ENCODE results near the gene OR5H1. TPM values are rescaled to one million over a fixed set of nuclear protein-coding genes. Genes with fewer than 3 reads are reported as not detected.
"Not testable (repeated sequence)": the region's sequence is repeated elsewhere in the genome, so short reads cannot be mapped to it uniquely, and the experiment has no call there.

Gene OR5H1
- total RNA-seq, 4 donors from 2014 or later, result not detected

DNA sequence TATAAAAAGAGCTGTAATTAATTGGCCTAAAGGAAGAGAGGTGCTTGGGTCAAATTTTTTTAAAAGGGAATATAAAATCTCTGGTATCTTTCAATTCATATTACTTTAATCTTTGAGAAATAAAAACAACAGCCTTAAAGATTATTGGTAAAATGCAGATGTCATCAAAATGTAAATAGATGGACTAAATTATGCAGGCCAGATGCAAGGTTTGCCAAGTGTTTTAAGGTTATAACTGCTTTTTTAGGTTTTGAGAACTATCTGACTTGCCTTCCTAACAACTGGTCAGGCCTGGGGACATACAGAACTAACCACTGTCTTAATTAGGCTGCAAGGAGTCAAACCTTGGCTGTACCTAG, 20.0 kb upstream of the OR5H1 start:
- no peak for DNase-seq (ENCODE audit: low spot score in 2 of 2)
- no peak overlapping the region for H3K4me3 ChIP-seq (ENCODE audit: low read depth, poor library complexity, severe bottlenecking)
- intact Hi-C loops (cut with DNase I; ENCODE audit: low total_unique reads), result no loop called here
- TF ChIP-seq, protein P1, sequence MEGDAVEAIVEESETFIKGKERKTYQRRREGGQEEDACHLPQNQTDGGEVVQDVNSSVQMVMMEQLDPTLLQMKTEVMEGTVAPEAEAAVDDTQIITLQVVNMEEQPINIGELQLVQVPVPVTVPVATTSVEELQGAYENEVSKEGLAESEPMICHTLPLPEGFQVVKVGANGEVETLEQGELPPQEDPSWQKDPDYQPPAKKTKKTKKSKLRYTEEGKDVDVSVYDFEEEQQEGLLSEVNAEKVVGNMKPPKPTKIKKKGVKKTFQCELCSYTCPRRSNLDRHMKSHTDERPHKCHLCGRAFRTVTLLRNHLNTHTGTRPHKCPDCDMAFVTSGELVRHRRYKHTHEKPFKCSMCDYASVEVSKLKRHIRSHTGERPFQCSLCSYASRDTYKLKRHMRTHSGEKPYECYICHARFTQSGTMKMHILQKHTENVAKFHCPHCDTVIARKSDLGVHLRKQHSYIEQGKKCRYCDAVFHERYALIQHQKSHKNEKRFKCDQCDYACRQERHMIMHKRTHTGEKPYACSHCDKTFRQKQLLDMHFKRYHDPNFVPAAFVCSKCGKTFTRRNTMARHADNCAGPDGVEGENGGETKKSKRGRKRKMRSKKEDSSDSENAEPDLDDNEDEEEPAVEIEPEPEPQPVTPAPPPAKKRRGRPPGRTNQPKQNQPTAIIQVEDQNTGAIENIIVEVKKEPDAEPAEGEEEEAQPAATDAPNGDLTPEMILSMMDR (IDR thresholded peaks at IDR 0.05), result no peak
- no peak for TF ChIP-seq POLR2A (IDR thresholded peaks at IDR 0.05)

DNA sequence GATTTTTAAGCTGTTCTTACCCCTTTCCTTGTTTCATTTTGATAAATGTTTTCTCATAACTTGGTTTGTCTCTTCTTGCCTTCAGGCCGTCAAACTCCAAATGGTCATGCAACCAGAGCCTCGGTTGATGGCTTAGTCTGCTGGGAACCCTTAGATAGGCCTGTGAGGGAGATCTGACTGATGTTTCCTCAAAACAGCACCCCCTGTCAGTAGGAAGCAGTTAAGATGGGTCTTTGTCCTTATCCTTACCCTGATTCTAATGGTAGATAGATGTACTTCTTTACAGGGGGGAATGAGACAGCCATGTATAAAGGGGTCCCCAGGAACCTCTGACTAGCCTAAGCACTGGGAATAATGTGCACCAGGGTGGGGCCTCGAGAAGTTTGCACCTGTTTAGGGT, 16.3 kb upstream of the OR5H1 start:
- no peak overlapping the region for H3K4me3 ChIP-seq (ENCODE audit: low read depth, poor library complexity, severe bottlenecking)
- DNase-seq (ENCODE audit: low spot score in 2 of 2), result no peak

DNA sequence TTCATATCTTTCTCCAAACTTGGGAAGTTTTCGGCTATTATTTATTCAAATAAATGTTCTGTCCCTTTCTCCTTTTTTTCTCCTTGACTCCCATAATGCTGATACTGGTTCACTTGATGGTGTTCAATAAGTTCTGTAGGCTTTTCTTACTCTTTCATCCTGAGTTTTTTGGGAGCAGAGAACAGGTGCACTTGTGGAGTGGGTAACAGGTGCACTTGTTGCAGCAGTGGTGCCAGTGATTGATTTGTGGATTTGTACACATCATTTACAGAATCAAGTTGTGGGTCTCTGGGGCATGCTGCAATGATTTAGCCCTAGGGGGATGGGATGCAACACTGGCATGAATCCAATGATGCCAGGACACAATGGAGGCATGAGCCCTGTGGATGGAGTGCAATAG, 14.8 kb upstream of the OR5H1 start:
- intact Hi-C loops (cut with DNase I; ENCODE audit: low total_unique reads), result no loop called here
- 94 to 100% methylated on average over 1 of the region's 1 CpG for WGBS, 2 donors
- TF ChIP-seq, protein P1 (IDR thresholded peaks at IDR 0.05), result no peak
- no peak for TF ChIP-seq POLR2A (IDR thresholded peaks at IDR 0.05)
- H3K4me3 ChIP-seq (ENCODE audit: low read depth, poor library complexity, severe bottlenecking), result no peak overlapping the region
- no peak for DNase-seq (ENCODE audit: low spot score in 2 of 2)

More for the DNA sequence above, 16.3 kb upstream of the OR5H1 start:
- WGBS, 2 donors, result 48 to 50% methylated on average over 3 of the region's 3 CpGs
- intact Hi-C loops (cut with DNase I; ENCODE audit: low total_unique reads), result no loop called here
- TF ChIP-seq, protein P1 (IDR thresholded peaks at IDR 0.05), result no peak
- TF ChIP-seq POLR2A (IDR thresholded peaks at IDR 0.05), result no peak

DNA sequence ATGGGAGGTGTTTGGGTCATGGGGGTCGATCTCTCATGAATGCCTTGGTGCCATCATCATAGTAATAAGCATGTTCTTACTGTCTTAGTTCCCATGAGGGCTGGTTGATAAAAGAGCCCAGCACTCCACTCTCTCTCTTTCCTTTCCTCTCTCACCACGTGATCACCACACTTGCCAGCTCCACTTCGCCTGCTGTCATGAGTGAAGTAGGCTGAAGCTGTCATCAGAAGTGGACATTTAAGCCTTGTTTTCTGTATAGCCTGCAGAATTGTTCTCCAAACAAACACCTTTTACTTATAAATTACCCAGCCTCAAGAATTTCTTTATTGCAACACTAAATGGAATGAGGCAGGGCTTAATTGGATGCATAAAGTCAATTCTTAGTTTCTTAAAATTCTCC, 6.1 kb downstream of the OR5H1 start:
- WGBS, 2 donors, result 66 to 68% methylated on average over 3 of the region's 3 CpGs
- TF ChIP-seq, protein P1 (IDR thresholded peaks at IDR 0.05), result no peak
- TF ChIP-seq POLR2A (IDR thresholded peaks at IDR 0.05), result no peak
- intact Hi-C loops (cut with DNase I; ENCODE audit: low total_unique reads), result no loop called here
- H3K4me3 ChIP-seq (ENCODE audit: low read depth, poor library complexity, severe bottlenecking), result no peak overlapping the region
- no peak for DNase-seq (ENCODE audit: low spot score in 2 of 2)

DNA sequence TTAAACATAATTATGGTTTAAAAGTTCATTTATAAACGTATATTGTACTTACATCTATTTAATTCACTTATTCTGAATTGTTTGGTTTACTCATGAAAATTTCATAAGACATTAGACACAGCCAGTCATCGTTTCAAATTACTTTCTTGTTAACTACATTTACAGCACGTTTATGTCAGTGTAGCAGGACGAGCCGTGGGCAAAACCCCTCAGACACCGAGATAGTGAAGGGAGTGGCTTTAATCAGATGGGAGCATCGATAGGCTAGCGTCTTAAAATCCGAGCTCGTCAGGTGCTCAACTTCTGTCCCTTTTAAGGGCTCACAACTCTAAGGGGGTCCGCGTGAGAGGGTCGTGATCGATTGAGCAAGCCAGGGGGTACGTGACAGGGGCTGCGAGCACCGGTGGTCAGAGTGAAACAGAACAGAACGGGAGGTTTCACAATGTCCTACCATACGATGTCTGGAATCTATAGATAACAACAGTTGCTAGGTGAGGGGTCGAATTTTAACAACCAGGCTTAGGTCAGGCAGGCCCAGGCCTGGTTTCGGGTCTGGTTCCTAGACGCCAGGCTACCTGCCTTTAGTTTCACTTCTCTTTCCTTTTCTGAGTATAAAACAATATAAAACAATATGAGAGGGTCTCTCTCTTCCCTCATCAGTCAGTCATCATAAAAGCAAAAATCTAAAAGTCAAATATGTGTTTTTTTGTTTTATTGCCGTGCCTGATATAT, 7.5 kb downstream of the OR5H1 start:
- DNase-seq (ENCODE audit: low spot score in 2 of 2); H3K4me3 ChIP-seq (ENCODE audit: low read depth, poor library complexity, severe bottlenecking); intact Hi-C loops (cut with DNase I; ENCODE audit: low total_unique reads): not testable (repeated sequence)
- 81 to 88% methylated on average over 23 of the region's 23 CpGs for WGBS, 2 donors

DNA sequence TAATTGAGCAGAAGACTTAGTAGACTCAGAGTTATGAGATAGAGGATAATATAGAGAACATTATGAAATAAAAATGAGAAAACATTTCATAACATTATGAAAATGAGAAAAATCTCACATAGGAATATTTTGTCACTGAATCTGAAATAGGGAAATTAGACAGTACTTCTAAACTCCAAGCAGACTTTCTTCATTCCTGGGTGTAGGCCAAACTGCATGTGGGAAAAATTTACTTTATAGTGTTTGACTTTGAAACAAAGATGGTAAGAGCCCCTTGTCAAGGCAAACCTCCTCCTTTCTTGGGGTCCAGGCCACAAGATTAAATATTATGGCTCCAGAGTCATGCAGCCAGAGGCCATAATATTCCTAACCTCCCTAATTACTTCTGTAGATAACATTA, 10.0 kb downstream of the OR5H1 start:
- TF ChIP-seq, protein P1 (IDR thresholded peaks at IDR 0.05), result no peak
- no peak for TF ChIP-seq POLR2A (IDR thresholded peaks at IDR 0.05)
- no peak overlapping the region for H3K4me3 ChIP-seq (ENCODE audit: low read depth, poor library complexity, severe bottlenecking)
- intact Hi-C loops (cut with DNase I; ENCODE audit: low total_unique reads), result no loop called here
- no peak for DNase-seq (ENCODE audit: low spot score in 2 of 2)
